Spleen (tissue), 11 donors: ENCODE data around the gene HYAL2. TPM values are rescaled to one million over a fixed set of nuclear protein-coding genes. Genes with fewer than 3 reads are reported as not detected.

Experiments
- DNase-seq: peaks from one replicate; pipeline ENCODE4 v3.0.0-alpha.2; 2020
- H3K27ac ChIP-seq, 8 donors: fragments of 200-600 bp; sonication (generic) in 7 of 8; 1 replicate in 4 of 8; 2 replicates in 4 of 8; pipeline versions ENCODE4 v1.5.0 to v1.8.0; 2016 to 2021; ENCODE audit warnings: inconsistent platforms in 4 of 8, mild to moderate bottlenecking in 4 of 8, moderate library complexity in 1 of 8
- H3K27me3 ChIP-seq, 7 donors: fragments of 200-600 bp; sonication (generic) in 6 of 7; replicated peaks in 1 of 7; 1 replicate in 4 of 7; 2 replicates in 3 of 7; pipeline versions ENCODE4 v1.5.0 to v1.8.0; 2016 to 2021; ENCODE audit warnings: inconsistent platforms in 3 of 7, mild to moderate bottlenecking in 1 of 7
- H3K36me3 ChIP-seq, 6 donors: fragments of 200-600 bp; sonication (generic) in 5 of 6; 1 replicate in 4 of 6; 2 replicates in 2 of 6; pipeline versions ENCODE4 v1.5.0 to v1.8.0; 2016 to 2021; ENCODE audit warnings: inconsistent platforms in 2 of 6
- H3K4me1 ChIP-seq, 6 donors: fragments of 200-600 bp; sonication (generic) in 5 of 6; 1 replicate in 3 of 6; 2 replicates in 3 of 6; pipeline versions ENCODE4 v1.5.0 to v1.8.0; 2016 to 2021; ENCODE audit warnings: inconsistent platforms in 3 of 6
- H3K4me3 ChIP-seq, 8 donors: fragments of 200-600 bp; sonication (generic) in 7 of 8; 1 replicate in 4 of 8; 2 replicates in 4 of 8; pipeline versions ENCODE4 v1.5.0 to v1.8.0; 2016 to 2021; ENCODE audit warnings: inconsistent platforms in 4 of 8, mild to moderate bottlenecking in 4 of 8, moderate library complexity in 2 of 8
- H3K9me3 ChIP-seq, 8 donors: fragments of 200-600 bp; sonication (generic) in 7 of 8; 1 replicate in 4 of 8; 2 replicates in 4 of 8; pipeline versions ENCODE4 v1.5.0 to v1.8.0; 2016 to 2021; ENCODE audit warnings: inconsistent platforms in 4 of 8
- CTCF ChIP-seq, 11 experiments: fragments of 200-600 bp in 7 of 11; fragments of 450-650 bp in 4 of 11; sonication (generic) in 4 of 11; IDR thresholded peaks in 8 of 11; conservative IDR thresholded peaks in 3 of 11; 1 replicate in 7 of 11; 2 replicates in 4 of 11; pipeline versions ENCODE4 v1.4.0 to v1.8.0; 2016 to 2021; ENCODE audit warnings: antibody characterized with exemption in 11 of 11, inconsistent platforms in 4 of 11, mild to moderate bottlenecking in 1 of 11
- POLR2A ChIP-seq, 3 donors: fragments of 450-650 bp; IDR thresholded peaks; one replicate each; pipeline ENCODE4 v1.5.1; 2017; ENCODE audit warnings: antibody characterized with exemption in 3 of 3, mild to moderate bottlenecking in 1 of 3
- POLR2AphosphoS5 ChIP-seq, 3 donors: sonication (generic); formaldehyde crosslinking; IDR thresholded peaks; one replicate each; pipeline ENCODE4 v1.5.1; 2017; ENCODE audit warnings: antibody characterized with exemption in 3 of 3
- WGBS, 5 donors: extraction: QIAGEN DNeasy Blood & Tissue Kit in 3 of 5; methylation state at CpG; one replicate each; pipeline versions ENCODE4 v1.1.5 to v1.1.7; 2013 to 2018; 5-methylcytosine and 5-hydroxymethylcytosine counted together
- intact Hi-C: fragments of 100-400 bp; cut with DNase I; formaldehyde crosslinking; loops from one replicate; pipeline ENCODE4 v1.15.0; 2023; ENCODE audit warnings: low total_unique reads
- polyA plus RNA-seq, 3 donors: library from polyadenylated mRNA; stranded (reverse); fragments of 200-250 nt; gene quantifications; one replicate each; pipeline ENCODE4 v1.2.1, GENCODE V29; 2013
- total RNA-seq, 7 donors: library from RNA; depleted of rRNA in 3 of 7; stranded (reverse); fragments of >200 nt in 3 of 7; fragmentation: NEBNext Ultra II Directional in 4 of 7; extraction: Animal tissue kit (Norgen Biotek cat#: 25700) in 4 of 7; gene quantifications; one replicate each; pipeline versions ENCODE4 v1.1.0 to v1.2.1, GENCODE V29; 2016 to 2021
- donor health status: healthy with polysubstance abuse.
- donor health status: DM: no; HTN: no; CAD: no; lungs with moderate emphysema.
- donor health status: DM: no; HTN: no; CAD: no.
- donor health status: Bipolar disorder and iron deficiency.
- donor health status: healthy.
- donor health status: DM: no; HTN: no; CAD: no.
- donor health status: DM: yes; HTN: yes; CAD: no.

HYAL2 gene
- total and polyA plus RNA-seq, 10 donors: 108 to 746 (median 322) TPM

- Histone ChIP-seq H3K36me3 (peaks cover 0 to 78% (median 49%) of the 10 kb centered on the region in 6 donors), H3K9me3 (no peaks in the 10 kb centered on the region), H3K27ac (peak overlapping the region in 1 of 8 donors; percentile 21), H3K4me1 (peaks cover 38 to 98% (median 65%) of the 10 kb centered on the region in 6 donors), H3K4me3 (no peak overlapping the region), H3K27me3 (no peaks in the 10 kb centered on the region)
- DNase-seq: peak; percentile 69
- no peak for TF ChIP-seq POLR2A (IDR thresholded peaks at IDR 0.05)
- TF ChIP-seq POLR2AphosphoS5 (IDR thresholded peaks at IDR 0.05): peak in 2 of 3 donors; percentile 43 to 61
- TF ChIP-seq CTCF (IDR thresholded peaks at IDR 0.05 in 8 of 11, conservative IDR thresholded peaks at IDR 0.05 in 3 of 11): no peak
- 93 to 100% (median 95%) methylated on average over 4 to 10 of the region's 10 CpGs for WGBS, 5 donors
- intact Hi-C loops: no loop called here
Measured at GRCh38 chr3:50330330-50330729, 7.8 kb upstream of the HYAL2 start.

GRCh38 chr3:50327943-50328691 is 5.6 kb upstream of the HYAL2 start, which contains the start of gene TUSC2:
Gene TUSC2, minus strand, starts transcription at chr3:50328223. Its CDS starts 124 bp downstream, at chr3:50328099.
- WGBS, 5 donors: 3 to 8% (median 3%) methylated on average over 12 to 55 of the region's 55 CpGs
- DNase-seq: peak; percentile 98
- peaks cover 34 to 98% (median 65%) of the 10 kb centered on the region in 6 donors for H3K4me1 ChIP-seq
- H3K9me3 ChIP-seq: no peaks in the 10 kb centered on the region
- H3K27ac ChIP-seq: peak within 1 kb of the TSS; percentile 74 to 93 (median 86)
- intact Hi-C loops: loop anchor here (10.0 kb wide), 1 partner anchor 93 kb away; the partner anchor contains the start of gene GNAI2
- H3K27me3 ChIP-seq: no peaks in the 10 kb centered on the region
- TF ChIP-seq POLR2AphosphoS5 (IDR thresholded peaks at IDR 0.05) (peak; percentile 94 to 98 (median 96)), CTCF (IDR thresholded peaks at IDR 0.05 in 8 of 11, conservative IDR thresholded peaks at IDR 0.05 in 3 of 11) (peak in 4 of 11 experiments; percentile 15 to 22 (median 20)), POLR2A (IDR thresholded peaks at IDR 0.05) (no peak)
- H3K4me3 ChIP-seq: peak within 1 kb of the TSS; percentile 74 to 100 (median 97)
- peaks cover 0 to 68% (median 50%) of the 10 kb centered on the region in 6 donors for H3K36me3 ChIP-seq

GRCh38 chr3:50327129-50327528 is 4.6 kb upstream of the HYAL2 start:
- peak; percentile 66 for DNase-seq
- no peaks in the 10 kb centered on the region for H3K9me3 ChIP-seq
- intact Hi-C loops: loop anchor here (10.0 kb wide), 1 partner anchor 92 kb away; the partner anchor contains the start of gene GNAI2
- TF ChIP-seq POLR2AphosphoS5 (IDR thresholded peaks at IDR 0.05) (no peak), CTCF (IDR thresholded peaks at IDR 0.05 in 8 of 11, conservative IDR thresholded peaks at IDR 0.05 in 3 of 11) (no peak), POLR2A (IDR thresholded peaks at IDR 0.05) (no peak)
- H3K27me3 ChIP-seq: no peaks in the 10 kb centered on the region
- peaks cover 36 to 98% (median 67%) of the 10 kb centered on the region in 6 donors for H3K4me1 ChIP-seq
- peaks cover 0 to 58% (median 43%) of the 10 kb centered on the region in 6 donors for H3K36me3 ChIP-seq
- peak overlapping the region in 4 of 8 donors; percentile 85 to 93 (median 90) for H3K27ac ChIP-seq
- peak overlapping the region; percentile 74 to 100 (median 97) for H3K4me3 ChIP-seq
- WGBS, 5 donors: 50 to 88% (median 74%) methylated on average over 2 to 4 of the region's 4 CpGs

- intact Hi-C loops: loop anchor here (10.0 kb wide), 1 partner anchor 91 kb away; the partner anchor contains the start of gene GNAI2
- peaks cover 37 to 95% (median 72%) of the 10 kb centered on the region in 6 donors for H3K4me1 ChIP-seq
- no peaks in the 10 kb centered on the region for H3K9me3 ChIP-seq
- DNase-seq: peak; percentile 71
- TF ChIP-seq CTCF (IDR thresholded peaks at IDR 0.05 in 8 of 11, conservative IDR thresholded peaks at IDR 0.05 in 3 of 11) (no peak), POLR2AphosphoS5 (IDR thresholded peaks at IDR 0.05) (no peak), POLR2A (IDR thresholded peaks at IDR 0.05) (no peak)
- H3K4me3 ChIP-seq: no peak overlapping the region
- peaks cover 0 to 48% (median 34%) of the 10 kb centered on the region in 6 donors for H3K36me3 ChIP-seq
- H3K27ac ChIP-seq: peak overlapping the region in 5 of 8 donors; percentile 34 to 96 (median 95)
- no peaks in the 10 kb centered on the region for H3K27me3 ChIP-seq
- 90 to 96% (median 95%) methylated on average over 8 of the region's 8 CpGs for WGBS, 5 donors
Measured at GRCh38 chr3:50326182-50326541, 3.6 kb upstream of the HYAL2 start.
